ENCODE results near the gene CD151.

Gene CD151

DNA sequence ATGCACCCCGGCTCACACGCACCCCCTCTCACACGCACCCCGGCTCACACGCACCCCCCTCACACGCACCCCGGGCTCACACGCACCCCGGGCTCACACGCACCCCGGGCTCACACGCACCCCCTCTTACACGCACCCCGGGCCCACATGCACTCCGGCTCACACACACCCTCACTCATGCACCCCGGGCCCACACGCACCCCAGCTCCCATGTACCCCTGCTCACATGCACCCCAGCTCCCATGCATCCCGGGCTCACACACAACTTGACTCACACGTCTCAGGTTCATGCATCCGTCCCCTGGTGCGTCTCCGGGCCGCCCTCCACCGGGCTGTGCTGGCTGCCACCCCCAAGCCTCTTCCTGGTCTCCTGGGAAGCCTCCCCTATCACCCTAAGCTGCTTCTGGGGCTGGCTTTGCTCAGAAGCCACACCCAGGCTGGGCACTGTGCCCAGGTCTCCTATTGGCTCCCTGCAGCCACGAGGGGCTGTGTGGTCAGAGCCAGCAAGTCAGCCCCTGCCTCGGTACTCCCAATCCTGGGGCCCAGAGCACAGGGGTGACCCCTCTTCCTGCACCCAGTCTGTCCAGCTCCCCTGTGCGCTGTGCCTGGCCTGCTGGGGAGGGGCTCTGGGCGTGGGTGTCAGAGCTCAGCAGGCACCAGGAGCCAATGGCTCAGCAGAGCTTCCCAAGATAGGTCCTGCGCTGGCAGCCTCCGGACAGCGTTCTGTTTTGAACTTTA lies 26.8 kb downstream of the CD151 start:
- DNase-seq: peak; percentile 57

GRCh38 chr11:860234-861104 lies 27.7 kb downstream of the CD151 start:
- no peak for DNase-seq

- peak; percentile 14 for DNase-seq
Observed at GRCh38 chr11:861105-861479, 28.3 kb downstream of the CD151 start.

DNA sequence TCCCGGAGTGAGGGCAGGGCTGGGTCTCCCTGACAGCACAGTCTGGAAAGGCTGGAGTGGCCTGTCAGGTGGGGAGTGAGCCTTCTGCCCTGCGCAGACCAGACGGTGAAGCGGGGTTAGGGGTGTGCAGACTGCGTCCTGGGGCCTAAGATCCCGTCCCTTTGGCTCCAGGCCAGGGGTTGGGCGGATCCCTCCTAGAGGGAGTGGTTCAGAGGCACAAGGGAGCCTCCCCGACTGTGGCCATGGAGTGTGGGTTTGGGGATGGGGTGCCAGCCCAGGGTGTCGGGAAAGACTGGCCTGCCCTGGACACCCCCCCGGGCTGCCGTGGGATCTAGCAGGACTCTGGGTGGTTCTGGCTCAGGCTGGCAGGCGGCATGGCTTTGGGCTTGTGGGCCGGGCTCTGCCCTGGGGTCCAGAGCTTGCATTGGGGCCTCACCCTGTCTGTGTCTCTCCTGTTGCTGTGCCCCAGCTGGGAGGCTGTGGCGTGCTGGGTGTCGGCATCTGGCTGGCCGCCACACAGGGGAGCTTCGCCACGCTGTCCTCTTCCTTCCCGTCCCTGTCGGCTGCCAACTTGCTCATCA lies 29.4 kb downstream of the CD151 start:
- no peak for DNase-seq

DNA sequence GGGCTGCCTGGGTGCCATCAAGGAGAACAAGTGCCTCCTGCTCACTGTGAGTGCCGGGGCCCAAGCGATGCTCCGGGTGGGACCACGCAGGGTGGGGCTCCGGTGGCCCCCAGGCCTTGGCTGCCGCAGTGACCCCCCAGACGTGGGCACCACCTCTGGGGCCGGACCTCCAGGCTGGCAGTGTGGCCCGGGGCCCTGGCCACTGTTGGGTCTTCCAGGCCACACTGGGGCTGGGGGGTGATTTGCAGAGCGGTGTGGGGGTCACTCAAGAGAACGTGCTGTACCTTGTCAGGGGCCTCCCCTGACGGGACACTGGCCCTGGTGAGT lies 29.9 kb downstream of the CD151 start:
- no peak for DNase-seq

- DNase-seq: no peak
Observed at GRCh38 chr11:863023-863909, 30.5 kb downstream of the CD151 start.

DNA sequence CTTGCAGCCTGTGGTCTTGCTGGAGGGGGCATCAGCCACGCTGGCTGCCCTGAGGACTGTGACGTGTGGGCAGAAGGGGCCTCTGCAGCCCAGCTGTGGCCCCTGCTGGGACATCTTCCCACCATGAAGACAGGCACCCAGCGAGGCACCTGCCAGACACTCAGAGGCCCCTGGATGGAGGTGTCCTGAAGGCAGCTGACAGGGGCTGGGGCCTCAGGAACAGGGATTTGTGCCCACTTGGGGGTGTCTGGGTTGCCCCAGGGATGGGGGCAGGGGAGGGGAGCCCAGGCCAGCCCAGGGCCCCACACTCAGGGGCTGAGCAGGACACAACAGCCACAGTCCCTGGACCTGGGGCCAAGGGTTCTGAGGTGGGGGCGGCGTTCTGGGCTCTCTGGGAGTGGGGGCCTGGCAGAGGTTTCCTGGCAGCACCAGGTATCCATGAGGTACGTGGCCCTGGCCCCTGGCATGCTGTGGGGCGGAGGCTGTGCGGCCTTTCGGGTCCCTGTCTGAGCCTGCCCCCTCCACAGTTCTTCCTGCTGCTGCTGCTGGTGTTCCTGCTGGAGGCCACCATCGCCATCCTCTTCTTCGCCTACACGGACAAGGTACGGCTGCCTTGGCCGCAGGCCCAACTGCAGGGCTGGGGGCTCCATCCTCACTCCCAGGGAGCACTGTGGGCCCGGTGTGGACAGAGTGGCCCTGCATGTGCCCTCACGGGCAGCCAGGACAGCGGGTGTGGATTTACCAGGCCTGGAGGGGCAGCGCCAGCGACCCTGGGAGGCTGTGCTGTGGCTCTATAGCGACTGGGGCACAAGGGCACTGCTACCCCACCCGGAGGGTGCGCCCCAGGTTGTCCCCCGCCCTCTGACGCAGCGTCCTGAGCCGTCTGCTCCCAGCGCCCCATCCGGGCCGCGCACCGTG lies 31.4 kb downstream of the CD151 start:
- no peak for DNase-seq

DNA sequence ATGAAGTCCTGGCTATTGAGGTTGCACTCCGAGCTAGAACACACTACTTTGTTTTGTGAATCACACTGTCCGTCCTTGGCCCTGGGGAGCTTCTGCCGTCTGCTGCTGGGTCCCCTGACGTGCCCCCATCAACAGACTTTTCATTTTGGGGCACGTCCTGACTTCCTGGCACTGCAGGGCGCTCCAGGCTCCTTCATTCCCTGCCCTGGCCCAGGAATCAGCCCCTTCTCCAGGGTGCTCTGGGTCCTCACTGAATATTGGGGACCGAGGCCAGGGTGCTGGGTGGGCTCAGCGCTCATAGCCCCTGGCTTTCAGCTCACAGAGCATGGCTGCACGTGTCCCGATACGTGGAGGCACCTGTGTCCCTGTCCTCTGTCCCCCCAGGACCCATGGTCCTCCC lies 32.1 kb downstream of the CD151 start:
- DNase-seq: no peak

DNA sequence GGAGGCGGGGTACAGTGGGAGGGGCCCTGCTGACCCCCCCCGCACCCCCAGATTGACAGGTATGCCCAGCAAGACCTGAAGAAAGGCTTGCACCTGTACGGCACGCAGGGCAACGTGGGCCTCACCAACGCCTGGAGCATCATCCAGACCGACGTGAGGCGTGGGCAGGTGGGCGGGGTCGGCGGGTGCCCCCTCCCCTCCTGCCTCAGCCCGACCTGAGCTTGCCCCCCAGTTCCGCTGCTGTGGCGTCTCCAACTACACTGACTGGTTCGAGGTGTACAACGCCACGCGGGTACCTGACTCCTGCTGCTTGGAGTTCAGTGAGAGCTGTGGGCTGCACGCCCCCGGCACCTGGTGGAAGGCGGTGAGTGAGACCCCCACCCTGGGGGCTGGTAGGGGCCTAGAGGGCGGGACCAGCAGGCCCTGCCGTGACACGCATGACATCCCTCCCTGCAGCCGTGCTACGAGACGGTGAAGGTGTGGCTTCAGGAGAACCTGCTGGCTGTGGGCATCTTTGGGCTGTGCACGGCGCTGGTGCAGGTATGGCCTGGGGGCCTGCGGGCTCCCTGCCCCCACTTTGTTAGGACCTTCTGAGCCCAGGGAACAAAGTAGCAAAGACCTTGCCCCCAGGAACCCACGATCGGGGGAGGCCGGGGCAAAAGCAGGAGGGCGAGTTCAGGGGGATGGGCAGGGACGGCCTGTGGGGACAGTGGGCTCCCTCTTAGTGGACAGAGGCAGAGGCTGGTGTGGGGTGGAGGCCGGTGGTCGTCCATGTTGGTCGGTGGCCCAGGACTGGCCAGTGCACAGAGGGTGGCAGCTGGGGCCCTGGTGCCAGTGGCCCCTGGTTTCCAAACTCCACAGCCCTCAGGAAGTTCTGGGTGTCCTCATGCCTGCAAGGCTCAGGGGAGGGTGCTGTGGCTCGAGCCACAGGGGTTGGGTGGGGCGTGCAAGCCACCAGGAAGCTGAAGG lies 33.0 kb downstream of the CD151 start:
- no peak for DNase-seq

DNA sequence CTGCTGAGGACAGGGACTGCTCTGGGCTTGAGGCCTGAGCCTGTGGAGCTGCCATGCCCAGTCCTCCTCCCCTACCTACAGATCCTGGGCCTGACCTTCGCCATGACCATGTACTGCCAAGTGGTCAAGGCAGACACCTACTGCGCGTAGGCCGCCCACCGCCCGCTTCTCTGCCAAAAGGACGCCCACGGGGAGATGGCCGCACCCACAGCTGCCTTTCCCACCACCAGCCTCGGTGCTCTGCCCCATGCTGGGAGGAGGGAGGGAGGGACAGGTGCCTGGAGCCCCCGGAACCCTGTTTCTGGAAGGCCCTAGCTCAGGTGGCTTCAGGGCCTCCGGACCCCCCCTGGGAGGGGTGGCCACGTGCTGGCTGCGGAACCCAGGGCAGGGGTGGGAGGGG lies 33.7 kb downstream of the CD151 start:
- DNase-seq: no peak

- DNase-seq: no peak
Observed at GRCh38 chr11:867856-868358, 35.2 kb downstream of the CD151 start.

GRCh38 chr11:868394-868793 lies 35.6 kb downstream of the CD151 start:
- no peak for DNase-seq

- no peak for DNase-seq
Observed at GRCh38 chr11:868802-869201, 36.0 kb downstream of the CD151 start.

- no peak for DNase-seq
Observed at GRCh38 chr11:869399-870126, 36.8 kb downstream of the CD151 start.

GRCh38 chr11:870127-870413 lies 37.3 kb downstream of the CD151 start:
- no peak for DNase-seq

DNA sequence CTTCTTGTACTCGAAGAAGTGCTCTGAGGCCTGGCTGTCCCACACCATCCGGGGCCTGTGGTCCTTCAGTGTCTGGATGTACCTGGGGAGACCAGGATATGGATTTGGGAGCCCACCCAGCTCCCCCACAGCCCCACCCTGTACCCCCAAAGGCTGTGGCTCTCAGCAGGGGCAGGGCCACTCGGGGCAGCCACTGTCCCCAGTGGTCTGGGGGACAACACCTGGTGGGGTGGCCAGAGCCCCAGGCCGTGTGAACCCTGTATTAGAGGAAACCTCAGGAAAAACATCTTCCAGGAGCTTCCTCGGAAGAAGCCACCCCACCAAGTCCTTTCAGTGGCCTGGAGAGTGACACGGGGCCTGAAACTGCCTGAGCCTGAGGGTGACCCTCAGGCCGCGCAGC lies 37.7 kb downstream of the CD151 start:
- no peak for DNase-seq

DNA sequence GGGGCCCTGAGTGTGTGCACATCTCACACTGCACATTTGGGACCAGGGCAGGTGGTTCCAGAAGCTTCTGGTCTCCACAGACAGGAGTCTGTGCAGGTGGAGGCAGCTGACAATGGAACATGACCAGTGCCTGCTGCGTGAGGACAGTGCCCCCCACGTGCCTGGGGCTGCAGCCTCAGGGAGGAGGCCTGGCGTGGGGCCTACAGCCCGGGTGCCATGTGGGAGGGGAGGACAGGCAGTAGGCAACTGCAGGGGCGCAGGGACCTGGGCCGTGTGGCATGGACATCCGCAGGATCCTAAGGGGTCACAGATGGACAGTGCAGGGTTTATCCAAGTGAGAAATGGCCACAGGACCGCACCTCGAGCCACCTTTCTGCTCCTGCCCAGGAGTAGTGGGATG lies 38.7 kb downstream of the CD151 start:
- no peak for DNase-seq

GRCh38 chr11:872799-873198 lies 40.0 kb downstream of the CD151 start:
- no peak for DNase-seq

GRCh38 chr11:873706-874105 lies 41.0 kb downstream of the CD151 start:
- no peak for DNase-seq

DNA sequence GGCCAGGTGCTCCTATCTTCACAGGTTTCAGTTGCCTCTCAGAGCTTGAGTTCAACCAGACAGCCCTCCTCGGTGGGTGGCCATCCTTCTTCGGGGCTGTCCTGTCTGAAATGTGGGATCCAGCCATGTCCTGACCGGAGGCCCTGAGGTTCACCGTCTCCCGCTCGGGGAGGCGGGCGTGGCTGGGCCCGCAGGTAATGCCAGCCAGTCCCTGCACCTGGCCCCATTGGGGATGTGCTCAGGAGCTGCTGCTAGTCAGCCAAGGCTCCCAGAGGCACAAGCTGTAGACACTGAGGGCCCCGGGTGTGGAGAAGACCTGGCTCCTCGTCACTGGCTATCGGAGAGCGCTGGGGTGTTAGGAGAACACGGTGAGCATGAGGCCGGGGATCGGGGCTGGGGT lies 42.5 kb downstream of the CD151 start:
- DNase-seq: no peak
